ENCODE results near the gene HOXA13. TPM values are rescaled to one million over a fixed set of nuclear protein-coding genes. Genes with fewer than 3 reads are reported as not detected.

Gene HOXA13
- total RNA-seq, 1 experiment from 2014 or later: 1.3 TPM

GRCh38 chr7:27207348-27207985 lies 7.6 kb upstream of the HOXA13 start:
- BruUV-seq (replicated peaks): no TSS peak
- no peak for TF ChIP-seq CTCF (IDR thresholded peaks at IDR 0.05; ENCODE audit: unreplicated experiment)
- peaks cover 8% of the 10 kb centered on the region for H3K4me1 Mint-ChIP-seq (ENCODE audit: low read depth, unreplicated experiment)
- CTCF ChIA-PET: interaction anchor here (0.7 to 1.5 kb wide), 2 partner anchors 8 to 288 kb away, joined by 3 to 4 read pairs; no protein-coding TSS in a partner anchor
- H3K9me3 Mint-ChIP-seq (ENCODE audit: low read depth, unreplicated experiment): no peaks in the 10 kb centered on the region
- H3K36me3 Mint-ChIP-seq (ENCODE audit: insufficient read depth, unreplicated experiment): no peaks in the 10 kb centered on the region
- intact Hi-C loops (cut with micrococcal nuclease; ENCODE audit: unreplicated experiment): no loop called here
- H3K27me3 Mint-ChIP-seq (ENCODE audit: unreplicated experiment): peaks cover 53% of the 10 kb centered on the region
- H3K27ac Mint-ChIP-seq (ENCODE audit: unreplicated experiment): no peak overlapping the region
- DNase-seq: no peak
- H3K4me3 Mint-ChIP-seq (ENCODE audit: low read depth, unreplicated experiment): no peak overlapping the region

- Mint-ChIP-seq H3K36me3 (ENCODE audit: insufficient read depth, unreplicated experiment) (peaks cover 5% of the 10 kb centered on the region), H3K27ac (ENCODE audit: unreplicated experiment) (no peak overlapping the region), H3K27me3 (ENCODE audit: unreplicated experiment) (peaks cover 56% of the 10 kb centered on the region), H3K4me1 (ENCODE audit: low read depth, unreplicated experiment) (peaks cover 12% of the 10 kb centered on the region), H3K9me3 (ENCODE audit: low read depth, unreplicated experiment) (no peaks in the 10 kb centered on the region), H3K4me3 (ENCODE audit: low read depth, unreplicated experiment) (peak overlapping the region; percentile 66)
- intact Hi-C loops (cut with micrococcal nuclease; ENCODE audit: unreplicated experiment): no loop called here
- no TSS peak for BruUV-seq (replicated peaks)
- CTCF ChIA-PET: no interaction called here
- TF ChIP-seq CTCF (IDR thresholded peaks at IDR 0.05; ENCODE audit: unreplicated experiment): no peak
- no peak for DNase-seq
These were observed 5.7 kb upstream of the HOXA13 start for GRCh38 chr7:27205325-27206280.

GRCh38 chr7:27204851-27205322 lies 5.0 kb upstream of the HOXA13 start:
- CTCF ChIA-PET: no interaction called here
- no TSS peak for BruUV-seq (replicated peaks)

More at GRCh38 chr7:27204851-27205322, 5.0 kb upstream of the HOXA13 start:
- Mint-ChIP-seq H3K27me3 (ENCODE audit: unreplicated experiment) (peaks cover 61% of the 10 kb centered on the region), H3K4me1 (ENCODE audit: low read depth, unreplicated experiment) (peaks cover 10% of the 10 kb centered on the region), H3K27ac (ENCODE audit: unreplicated experiment) (no peak overlapping the region), H3K9me3 (ENCODE audit: low read depth, unreplicated experiment) (no peaks in the 10 kb centered on the region), H3K36me3 (ENCODE audit: insufficient read depth, unreplicated experiment) (peaks cover 12% of the 10 kb centered on the region), H3K4me3 (ENCODE audit: low read depth, unreplicated experiment) (peak overlapping the region; percentile 66)
- TF ChIP-seq CTCF (IDR thresholded peaks at IDR 0.05; ENCODE audit: unreplicated experiment): no peak
- intact Hi-C loops (cut with micrococcal nuclease; ENCODE audit: unreplicated experiment): no loop called here
- DNase-seq: no peak

All from Calu3 (cell line).